Heart left ventricle (tissue), 16 donors: Measurements from ENCODE around the gene HERC3. TPM values are rescaled to one million over a fixed set of nuclear protein-coding genes. Genes with fewer than 3 reads are reported as not detected.

Source experiments
- ATAC-seq, 4 donors: fragments of 200-7000 bp; cut with Tn5 transposase; one replicate each; pipeline ENCODE4 v1.9.1; 2020 to 2022; ENCODE audit warnings: moderate library complexity in 4 of 4, mild to moderate bottlenecking in 3 of 4, moderate number of reproducible peaks in 1 of 4
- DNase-seq, 5 donors: peaks; one replicate each; pipeline ENCODE4 v3.0.0-alpha.2; 2020
- H3K27ac ChIP-seq, 12 donors: fragments of 200-600 bp; sonication (generic) in 4 of 12; one replicate each; pipeline versions ENCODE4 v1.5.0 to v1.8.0; 2016 to 2022; ENCODE audit warnings: mild to moderate bottlenecking in 2 of 12
- H3K27me3 ChIP-seq, 9 donors: fragments of 200-600 bp; sonication (generic) in 2 of 9; one replicate each; pipeline versions ENCODE4 v1.5.1 to v1.8.0; 2016 to 2022; ENCODE audit warnings: mild to moderate bottlenecking in 3 of 9
- H3K36me3 ChIP-seq, 9 donors: fragments of 200-600 bp; sonication (generic) in 2 of 9; one replicate each; pipeline versions ENCODE4 v1.5.0 to v1.8.0; 2018 to 2022; ENCODE audit warnings: mild to moderate bottlenecking in 2 of 9
- H3K4me1 ChIP-seq, 12 donors: fragments of 200-600 bp; sonication (generic) in 4 of 12; one replicate each; pipeline versions ENCODE4 v1.5.0 to v1.8.0; 2016 to 2022; ENCODE audit warnings: mild to moderate bottlenecking in 3 of 12
- H3K4me3 ChIP-seq, 12 donors: fragments of 200-600 bp; sonication (generic) in 4 of 12; one replicate each; pipeline versions ENCODE4 v1.5.0 to v1.8.0; 2017 to 2022; ENCODE audit warnings: mild to moderate bottlenecking in 9 of 12, moderate library complexity in 4 of 12
- H3K9me3 ChIP-seq, 12 donors: fragments of 200-600 bp; sonication (generic) in 4 of 12; one replicate each; pipeline versions ENCODE4 v1.5.0 to v1.8.0; 2016 to 2022; ENCODE audit warnings: mild to moderate bottlenecking in 1 of 12
- CTCF ChIP-seq, 12 donors: fragments of 200-600 bp; sonication (generic) in 4 of 12; IDR thresholded peaks; one replicate each; pipeline versions ENCODE4 v1.5.0 to v1.8.0; 2018 to 2022; ENCODE audit warnings: antibody characterized with exemption in 12 of 12, mild to moderate bottlenecking in 5 of 12
- POLR2A ChIP-seq, 2 donors: fragments of 450-650 bp; IDR thresholded peaks; one replicate each; pipeline ENCODE4 v1.6.1; 2017; ENCODE audit warnings: antibody characterized with exemption in 2 of 2, mild to moderate bottlenecking in 2 of 2, moderate library complexity in 2 of 2
- WGBS, 4 donors: extraction: QIAGEN DNeasy Blood & Tissue Kit in 2 of 4; methylation state at CpG; one replicate each; pipeline versions ENCODE4 v1.1.5 to v1.1.7; 2013 to 2018; 5-methylcytosine and 5-hydroxymethylcytosine counted together
- intact Hi-C, 10 donors: fragments of 100-400 bp; cut with DNase I; formaldehyde crosslinking; loops; one replicate each; pipeline versions ENCODE4 v1.11.1 to v1.14.2; 2022
- polyA plus RNA-seq, 2 donors: library from polyadenylated mRNA; stranded (reverse); fragments of 200-250 nt; gene quantifications; one replicate each; pipeline ENCODE4 v1.2.3, GENCODE V29; 2013
- total RNA-seq, 9 donors: library from RNA; depleted of rRNA in 2 of 9; stranded (reverse); fragments of >200 nt in 2 of 9; fragmentation: NEBNext Ultra II Directional in 3 of 9; extraction: Animal tissue kit (Norgen Biotek cat#: 25700) in 3 of 9; gene quantifications; one replicate each; pipeline versions ENCODE4 v1.1.0 to v1.2.4, GENCODE V29; 2016 to 2023
- donor health status: ischemic (EF 13 %, LVEDD 7.1; RV severe dilation, severe dysfunction).
- donor health status: healthy with polysubstance abuse.
- donor health status: DM: no; HTN: yes; CAD: no.
- donor health status: DM: no; HTN: no; CAD: no.
- donor health status: ischemic (EF 25% LVEDD 6.9; RV normal size, moderate dysfunction).
- donor health status: ischemic (EF 25% LVEDD 5.7; RV mildly dilated, moderate dysfunction).
- donor health status: healthy.
- donor health status: DM: yes; HTN: yes; CAD: no.
- donor health status: ischemic (EF 35%, LVEDD 5.7; RV mildly dilated, moderate dysfunction).
- donor health status: nonischemic (EF 11% LVEDD 7.7; RV severe dilation, severe dysfunction).
- donor health status: DM: yes; HTN: yes; CAD: no.
- donor health status: PGD.
- donor health status: ischemic (EF 29% LVEDD 5.4; RV normal size, mild dysfunction).
- donor health status: nonischemic (EF 23%, LVEDD 6.1; RV moderate dilation, normal function).

The HERC3 gene
- total and polyA plus RNA-seq, 11 donors = 10.4 to 66.6 (median 48.4) TPM

DNA sequence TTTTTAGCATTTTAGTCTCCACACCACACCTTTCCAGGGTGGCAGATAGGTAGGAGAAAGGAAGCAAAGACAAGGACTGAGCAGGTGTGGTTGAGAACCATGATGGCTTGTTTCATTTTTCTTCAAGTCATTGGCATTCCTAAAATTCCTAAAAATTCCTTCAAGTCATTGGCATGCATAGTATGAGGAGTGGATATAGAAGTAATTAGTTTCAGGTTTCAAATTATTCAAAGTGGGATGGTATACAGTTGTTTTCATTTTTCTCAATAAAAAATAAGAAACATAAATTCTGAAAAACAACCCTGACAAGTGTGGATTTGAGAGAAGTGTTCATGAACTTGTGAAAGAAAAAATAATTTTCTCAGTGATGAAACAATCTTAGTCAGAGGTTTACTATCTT, 22.3 kb upstream of the HERC3 start:
- no peaks in the 10 kb centered on the region for H3K27me3 ChIP-seq
- DNase-seq = no peak
- no peak for ATAC-seq
- H3K27ac ChIP-seq = no peak overlapping the region
- H3K4me3 ChIP-seq = no peak overlapping the region
- peaks cover 0 to 21% (median 6%) of the 10 kb centered on the region in 12 donors for H3K4me1 ChIP-seq
- H3K36me3 ChIP-seq = no peaks in the 10 kb centered on the region
- intact Hi-C loops = no loop called here
- no peaks in the 10 kb centered on the region for H3K9me3 ChIP-seq
- no peak for TF ChIP-seq POLR2A (IDR thresholded peaks at IDR 0.05)
- TF ChIP-seq CTCF (IDR thresholded peaks at IDR 0.05) = no peak

DNA sequence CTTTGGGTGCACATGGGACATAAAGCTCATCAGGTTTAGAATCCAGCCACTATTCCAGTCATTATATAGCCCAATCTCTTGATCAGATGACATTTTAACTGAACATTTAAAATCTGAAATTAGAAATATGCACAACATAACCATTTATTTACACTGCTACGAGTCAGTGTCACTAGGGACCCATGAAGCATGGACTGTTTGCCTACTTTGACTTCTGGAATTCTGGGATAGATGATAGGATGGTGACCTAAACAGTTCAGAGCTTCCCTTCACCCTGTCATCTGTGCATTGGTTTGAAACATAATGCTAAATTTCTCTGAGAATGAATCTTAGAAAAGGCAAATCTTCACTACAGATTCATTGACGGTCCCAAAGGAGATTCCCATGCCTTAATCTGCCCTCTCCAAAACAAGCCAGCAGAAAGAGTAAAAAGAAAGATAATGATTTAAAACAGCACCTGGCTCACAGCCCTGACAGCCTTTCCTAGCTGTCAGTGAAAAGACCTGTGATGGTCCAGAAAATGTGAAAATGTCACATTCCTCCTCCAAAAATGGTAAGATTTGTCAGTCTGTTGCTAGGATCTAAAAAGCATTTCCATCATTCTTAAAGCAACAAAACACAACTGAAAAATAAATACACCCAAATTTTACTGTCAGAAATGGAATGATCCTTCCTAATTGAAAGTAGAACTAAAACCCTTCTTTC, 18.9 kb upstream of the HERC3 start:
- ATAC-seq = peak in 1 of 4 donors; percentile 12
- no peak for TF ChIP-seq CTCF (IDR thresholded peaks at IDR 0.05)
- TF ChIP-seq POLR2A (IDR thresholded peaks at IDR 0.05) = no peak
- H3K36me3 ChIP-seq = no peaks in the 10 kb centered on the region

DNA sequence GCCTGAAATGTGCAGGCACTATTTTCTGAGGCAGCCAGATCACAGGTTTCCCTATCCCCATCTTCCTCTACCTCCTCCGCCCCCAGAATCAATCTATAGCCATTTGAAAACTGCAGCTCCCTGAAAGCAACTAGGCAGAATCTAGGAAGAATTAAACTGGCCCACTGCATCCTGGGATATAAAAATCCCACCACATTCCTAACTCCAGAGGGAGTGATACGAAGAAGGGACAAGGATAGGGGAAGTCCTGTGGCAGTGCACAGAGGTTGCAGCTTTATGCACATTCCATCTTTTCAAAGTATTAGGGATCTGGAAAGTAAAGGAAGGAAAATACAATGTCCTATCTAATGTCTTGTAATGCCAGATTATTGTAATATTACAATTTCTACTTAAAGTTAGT, 18.3 kb upstream of the HERC3 start:
- 59 to 72% (median 61%) methylated on average over 2 of the region's 2 CpGs for WGBS, 4 donors
- intact Hi-C loops = no loop called here
- H3K9me3 ChIP-seq = no peaks in the 10 kb centered on the region
- peaks cover 0 to 18% (median 6%) of the 10 kb centered on the region in 12 donors for H3K4me1 ChIP-seq
- TF ChIP-seq POLR2A (IDR thresholded peaks at IDR 0.05) = no peak
- peak in 8 of 12 donors; percentile 6 to 49 (median 31) for TF ChIP-seq CTCF (IDR thresholded peaks at IDR 0.05)
- DNase-seq (no peak), ATAC-seq (peak in 3 of 4 donors; percentile 64 to 71 (median 68))
- peak overlapping the region in 2 of 12 donors; percentile 20 for H3K27ac ChIP-seq
- H3K27me3 ChIP-seq = no peaks in the 10 kb centered on the region
- no peaks in the 10 kb centered on the region for H3K36me3 ChIP-seq
- no peak overlapping the region for H3K4me3 ChIP-seq

More for the DNA sequence above, 18.9 kb upstream of the HERC3 start:
- Histone ChIP-seq H3K4me1 (peaks cover 0 to 18% (median 6%) of the 10 kb centered on the region in 12 donors), H3K9me3 (no peaks in the 10 kb centered on the region), H3K27ac (peak overlapping the region in 2 of 12 donors; percentile 20), H3K4me3 (no peak overlapping the region), H3K27me3 (no peaks in the 10 kb centered on the region)
- WGBS, 4 donors = 37 to 61% (median 51%) methylated on average over 2 of the region's 2 CpGs
- intact Hi-C loops = no loop called here
- no peak for DNase-seq

DNA sequence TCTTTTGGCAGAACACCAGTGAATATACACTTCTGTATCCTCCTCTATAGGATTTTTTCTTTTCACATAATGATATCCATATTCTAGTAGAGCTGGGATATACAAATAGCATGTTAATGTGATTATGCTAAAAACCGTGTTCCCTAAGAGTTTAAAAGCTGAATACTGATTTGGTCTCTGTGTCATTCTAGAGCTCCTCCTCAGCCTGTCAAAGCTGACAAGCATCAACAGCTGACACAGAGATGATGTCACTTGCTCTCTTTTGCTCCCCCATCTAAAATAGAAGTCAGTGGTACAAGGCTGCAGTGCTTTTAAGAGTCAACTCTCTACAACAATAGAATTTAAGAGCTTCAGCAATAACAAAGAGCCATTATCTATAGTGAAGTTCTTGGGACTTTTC, 17.1 kb upstream of the HERC3 start:
- no peak overlapping the region for H3K4me3 ChIP-seq
- no peaks in the 10 kb centered on the region for H3K9me3 ChIP-seq
- ATAC-seq (peak; percentile 72 to 89 (median 76)), DNase-seq (no peak)
- WGBS, 4 donors = 31 to 47% (median 36%) methylated on average over 1 of the region's 1 CpG
- TF ChIP-seq POLR2A (IDR thresholded peaks at IDR 0.05) = no peak
- no peak for TF ChIP-seq CTCF (IDR thresholded peaks at IDR 0.05)
- peaks cover 0 to 18% (median 6%) of the 10 kb centered on the region in 12 donors for H3K4me1 ChIP-seq
- intact Hi-C loops = no loop called here
- peak overlapping the region in 5 of 12 donors; percentile 13 to 44 (median 24) for H3K27ac ChIP-seq
- no peaks in the 10 kb centered on the region for H3K27me3 ChIP-seq
- no peaks in the 10 kb centered on the region for H3K36me3 ChIP-seq
